HG03342 (cell line): ENCODE measurements around the gene VPS13C.

Source experiments
- ATAC-seq: cut with Tn5 transposase; IDR thresholded peaks from one replicate; pipeline ENCODE4 v1.9.1; 2021; ENCODE audit warnings: mild to moderate bottlenecking, moderate library complexity; ENCODE audit not compliant: unreplicated experiment

The VPS13C gene

GRCh38 chr15:61871926-61872522, 188.2 kb downstream of the VPS13C start:
- no peak for ATAC-seq

- ATAC-seq = no peak
Observed at GRCh38 chr15:61869656-61870055, 190.6 kb downstream of the VPS13C start.

GRCh38 chr15:61861962-61862361, 198.3 kb downstream of the VPS13C start:
- no peak for ATAC-seq

- no peak for ATAC-seq
Observed at GRCh38 chr15:61857169-61857829, 202.9 kb downstream of the VPS13C start.

GRCh38 chr15:61856295-61856694, 204.0 kb downstream of the VPS13C start:
- no peak for ATAC-seq

GRCh38 chr15:61853195-61853594, 207.1 kb downstream of the VPS13C start:
- ATAC-seq = no peak

- no peak for ATAC-seq
Observed at GRCh38 chr15:61851955-61852354, 208.3 kb downstream of the VPS13C start.

- no peak for ATAC-seq
Observed at GRCh38 chr15:61849447-61849846, 210.8 kb downstream of the VPS13C start.

- ATAC-seq = no peak
Observed at GRCh38 chr15:61841466-61841865, 218.8 kb downstream of the VPS13C start.

GRCh38 chr15:61840090-61840489, 220.2 kb downstream of the VPS13C start:
- ATAC-seq = no peak

GRCh38 chr15:61839546-61839945, 220.7 kb downstream of the VPS13C start:
- no peak for ATAC-seq

GRCh38 chr15:61835496-61836106, 224.6 kb downstream of the VPS13C start:
- ATAC-seq = no peak

- ATAC-seq = no peak
Observed at GRCh38 chr15:61835029-61835428, 225.2 kb downstream of the VPS13C start.

GRCh38 chr15:61834076-61834697, 226.1 kb downstream of the VPS13C start:
- ATAC-seq = peak; percentile 61

GRCh38 chr15:61832223-61832622, 228.0 kb downstream of the VPS13C start:
- no peak for ATAC-seq

- no peak for ATAC-seq
Observed at GRCh38 chr15:61831505-61831921, 228.7 kb downstream of the VPS13C start.

GRCh38 chr15:61830536-61831330, 229.5 kb downstream of the VPS13C start:
- no peak for ATAC-seq

- no peak for ATAC-seq
Observed at GRCh38 chr15:61829514-61829889, 230.7 kb downstream of the VPS13C start.

- no peak for ATAC-seq
Observed at GRCh38 chr15:61828860-61829513, 231.3 kb downstream of the VPS13C start.

- ATAC-seq = no peak
Observed at GRCh38 chr15:61828008-61828407, 232.2 kb downstream of the VPS13C start.

- no peak for ATAC-seq
Observed at GRCh38 chr15:61827131-61827530, 233.1 kb downstream of the VPS13C start.
